Stimulated activated CD8-positive, alpha-beta memory T cell treated with anti-CD3 and anti-CD28 coated beads, Interleukin-4, amount 100 ng/mL, for 4 hours (primary cell): ENCODE measurements around the gene RYK.
"Not testable (repeated sequence)": the region's sequence is repeated elsewhere in the genome, so short reads cannot be mapped to it uniquely, and the experiment has no call there.

Experiments
- DNase-seq, 2 donors: peaks; one replicate each; pipeline ENCODE4 v3.0.0-alpha.2; 2020; ENCODE audit warnings: low read depth in 2 of 2, low spot score in 1 of 2

Gene RYK

DNA sequence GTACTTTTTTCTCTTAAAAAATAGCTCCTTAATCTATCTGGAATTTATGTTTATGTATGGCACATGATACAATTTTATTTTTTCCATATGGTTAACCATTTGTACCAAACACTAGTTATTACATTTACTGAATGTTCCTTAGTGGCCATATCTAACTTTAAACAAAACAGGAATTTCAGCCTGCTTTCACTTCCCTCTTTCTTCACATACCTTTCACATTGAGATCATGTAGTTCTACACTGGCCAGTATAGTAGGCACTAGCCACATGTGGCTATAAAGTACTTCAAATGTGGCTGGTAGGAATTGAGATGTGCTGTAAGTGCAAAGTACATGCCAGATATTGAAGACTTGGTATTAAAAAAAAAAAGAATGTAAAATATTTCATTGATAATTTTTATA, 4.7 kb upstream of the RYK start:
- DNase-seq: no peak

DNA sequence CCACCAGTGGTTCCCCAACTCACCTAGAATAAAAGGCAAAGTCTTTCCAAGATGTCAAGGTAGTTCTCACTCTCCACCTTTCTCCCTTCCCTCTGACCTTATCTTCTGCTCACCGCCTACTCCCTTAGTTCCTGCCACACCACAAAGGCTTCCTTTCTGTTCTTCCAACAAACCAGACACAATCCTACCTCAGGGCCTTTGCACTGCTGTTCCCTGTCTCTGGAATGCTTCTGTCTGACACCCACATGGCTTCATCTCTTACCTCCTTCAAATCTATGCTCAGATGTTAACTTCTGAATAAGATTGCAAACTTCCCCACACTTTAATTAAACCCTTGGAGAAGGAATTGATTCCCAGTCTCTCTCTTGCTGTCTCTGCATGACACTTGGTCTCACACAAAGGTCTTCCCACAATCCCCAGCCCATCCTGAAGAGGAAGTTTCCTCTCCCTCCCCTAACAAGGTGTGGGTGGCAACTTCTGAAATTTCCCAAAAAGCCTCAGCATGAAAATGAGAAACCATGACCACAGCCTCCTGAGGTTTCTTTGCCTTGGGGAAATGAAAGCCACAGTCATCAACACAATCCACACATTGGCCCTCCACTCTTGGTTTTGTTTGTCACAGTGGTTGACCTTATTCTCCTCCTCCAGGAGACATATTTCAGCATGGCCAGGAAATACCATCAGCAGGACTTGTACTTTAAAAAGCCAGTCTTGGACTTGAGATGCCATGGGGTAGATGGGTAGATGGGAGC, 3.0 kb upstream of the RYK start:
- no peak for DNase-seq

DNA sequence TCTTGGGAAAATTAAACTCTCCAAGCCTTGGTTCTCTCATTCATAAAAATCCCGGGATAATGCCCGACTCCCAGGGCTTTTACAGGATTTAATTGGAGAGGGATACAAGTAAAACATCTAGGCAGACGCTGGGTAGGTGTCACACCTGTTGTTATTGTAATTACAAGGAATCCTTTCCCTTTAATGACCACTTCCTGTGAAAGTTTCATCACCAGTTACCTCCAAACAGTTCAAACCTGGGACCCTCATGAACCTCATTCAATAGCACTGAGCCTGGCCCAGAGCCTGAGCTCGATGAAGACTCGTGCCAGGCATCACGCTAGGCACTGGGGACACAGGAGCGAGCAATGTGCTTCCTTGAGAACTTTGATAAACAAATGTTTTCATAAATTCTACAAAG, 2.1 kb upstream of the RYK start:
- no peak for DNase-seq

DNA sequence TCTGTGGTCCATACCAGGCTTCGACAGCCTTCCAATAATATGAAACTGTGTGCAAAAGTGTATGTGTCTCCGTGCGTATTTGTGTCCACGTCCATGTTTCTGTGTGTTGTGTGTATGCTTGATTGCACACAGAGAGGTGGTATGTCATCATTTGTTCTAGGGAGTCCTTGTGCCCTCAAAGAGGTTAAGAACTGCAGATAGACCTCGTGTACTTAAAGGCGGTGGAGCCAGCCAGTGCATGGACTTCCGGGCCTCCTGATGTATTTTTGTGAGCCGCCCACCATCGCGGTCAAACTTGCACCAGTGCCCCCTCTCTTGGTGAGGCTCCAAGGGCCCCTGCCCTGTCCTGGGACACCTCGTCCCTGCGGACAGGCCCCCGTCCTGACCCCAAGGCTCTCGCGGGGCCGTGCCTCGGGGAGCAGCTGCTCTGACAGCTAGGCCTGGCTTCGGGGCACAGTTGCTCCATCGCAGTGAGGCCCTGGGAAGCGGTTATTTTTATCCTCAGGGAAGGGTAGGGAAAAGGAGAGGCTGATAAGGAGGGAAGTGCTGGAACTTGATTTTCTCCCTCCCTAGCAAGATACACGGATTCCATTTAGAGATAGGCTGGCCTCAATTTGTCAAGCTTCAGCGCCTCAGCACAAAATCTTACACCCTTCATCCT, 1.2 kb upstream of the RYK start:
- no peak for DNase-seq

DNA sequence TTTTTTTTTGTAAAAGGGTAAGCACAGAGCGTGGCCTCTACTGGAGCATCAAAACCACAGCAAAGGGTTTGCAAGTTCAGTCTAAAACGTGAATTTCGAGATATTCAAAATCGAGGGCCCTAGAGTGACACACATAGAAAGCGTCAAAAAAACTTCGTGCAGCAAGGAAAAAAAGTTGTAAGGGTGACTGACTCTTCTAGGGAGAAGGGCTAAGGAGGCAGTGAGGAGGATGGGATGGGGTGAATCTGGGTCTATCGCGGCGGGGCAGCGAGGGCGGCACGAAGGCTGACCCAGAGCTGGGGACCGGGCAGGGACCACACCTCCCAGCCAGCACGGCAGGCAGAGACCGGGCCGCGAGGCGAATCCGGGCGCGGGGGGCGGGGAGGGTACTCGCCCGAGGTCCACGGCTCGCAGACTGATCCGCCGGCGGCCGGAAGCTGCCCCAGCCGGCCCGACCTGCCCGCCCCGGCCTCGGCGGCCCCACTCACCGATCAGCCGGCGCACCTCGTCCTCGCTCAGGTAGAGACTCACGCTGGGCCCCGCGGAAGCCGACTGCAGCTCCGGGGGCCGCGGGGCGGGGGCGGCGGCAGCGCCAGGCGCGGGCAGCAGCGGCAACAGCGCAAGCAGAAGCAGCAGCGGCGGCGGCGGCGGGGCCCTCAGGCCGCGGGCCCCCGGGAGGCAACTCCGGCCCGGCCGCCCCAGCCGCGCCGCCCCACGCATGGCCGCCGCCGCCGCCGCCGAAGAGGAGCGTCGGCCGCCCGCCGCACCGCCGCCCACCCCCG, 533 bp downstream of the RYK start:
- peak; percentile 8 to 22 for DNase-seq

DNA sequence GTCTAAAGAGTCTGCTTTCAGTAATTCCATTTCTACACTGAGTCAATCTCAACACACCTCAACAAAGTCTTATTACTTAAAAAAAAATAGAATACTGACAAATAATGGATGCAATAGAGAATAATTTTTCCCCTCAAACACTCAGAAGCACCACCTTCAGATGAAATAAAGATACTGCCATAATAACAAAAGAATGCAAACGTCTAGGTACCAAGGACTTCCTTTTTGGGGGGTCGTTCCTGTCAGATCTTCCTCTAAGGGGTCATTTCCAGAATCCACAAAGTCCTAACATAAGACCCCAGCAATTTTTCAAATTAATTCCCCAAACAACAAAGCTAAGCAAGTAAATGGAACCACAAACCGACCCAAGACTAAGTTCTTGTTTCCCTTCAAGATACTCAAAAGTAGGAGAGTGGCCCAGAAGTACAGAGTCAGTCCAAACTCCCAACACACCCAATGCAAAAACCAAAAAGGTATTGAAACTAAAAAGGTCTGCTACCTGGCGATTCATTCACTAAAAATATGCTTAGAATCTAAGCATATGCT, 1.3 kb downstream of the RYK start:
- no peak for DNase-seq

DNA sequence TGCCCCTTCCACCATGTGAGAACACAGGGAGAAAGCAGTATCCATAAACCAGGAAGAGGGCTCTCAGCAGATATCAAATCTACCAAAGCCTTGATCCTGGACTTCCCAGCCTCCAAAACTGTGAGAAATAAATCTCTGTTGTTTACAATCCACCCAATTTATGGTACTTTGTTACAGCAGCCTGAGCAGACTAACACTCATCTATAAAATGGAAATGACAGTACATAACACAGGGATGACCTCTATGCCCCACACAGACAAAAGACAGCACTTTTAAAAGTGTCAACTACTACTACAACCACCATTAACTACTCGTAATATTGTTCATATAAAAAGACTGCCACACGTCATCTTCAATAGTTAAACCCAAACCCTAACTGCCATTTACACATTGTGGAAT, 5.7 kb downstream of the RYK start:
- DNase-seq: no peak

DNA sequence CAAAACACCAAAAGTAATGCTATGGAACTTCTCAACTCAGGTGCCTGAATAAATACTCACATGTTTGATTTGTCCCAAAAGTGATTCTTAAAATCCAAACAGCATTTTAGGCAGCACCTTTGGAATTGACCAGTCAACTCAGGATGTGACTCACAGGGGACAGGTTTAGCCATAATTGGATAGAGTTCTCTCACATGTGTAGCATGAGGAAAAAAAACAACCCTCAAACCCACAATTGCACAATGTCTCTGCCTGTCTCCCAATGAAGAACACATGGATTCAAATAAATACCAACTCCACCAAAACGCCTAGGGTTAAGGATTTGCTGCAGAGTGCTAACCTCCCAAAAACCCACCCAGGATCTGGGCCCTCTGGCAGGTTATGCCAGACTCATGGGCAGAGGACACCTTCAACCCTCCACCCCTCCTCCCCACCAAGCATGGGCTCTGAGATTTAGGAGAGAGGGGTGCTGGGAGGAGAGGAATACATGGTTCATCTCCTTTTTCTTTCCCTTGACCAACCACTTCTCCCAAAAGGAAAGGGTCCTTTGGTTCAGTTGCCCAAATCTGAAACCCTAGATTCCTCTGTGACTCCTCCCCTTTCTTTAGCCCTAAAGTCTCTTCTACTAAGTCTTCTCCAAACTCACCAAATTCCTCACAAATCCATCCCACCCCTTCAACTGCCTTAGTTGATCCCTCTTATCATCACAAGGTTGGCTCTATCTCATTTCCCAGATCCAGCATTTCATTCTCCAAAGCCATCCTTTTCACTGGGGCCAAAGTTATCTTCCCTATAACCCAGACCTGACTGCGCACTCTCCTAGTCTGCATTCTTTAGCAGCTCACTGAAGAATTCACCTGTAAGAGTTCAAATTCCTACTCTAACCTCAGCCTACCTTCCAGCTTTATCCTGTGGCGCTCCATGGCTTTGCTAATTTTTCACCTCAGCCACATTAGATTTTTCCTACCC, 7.7 kb downstream of the RYK start:
- no peak for DNase-seq

DNA sequence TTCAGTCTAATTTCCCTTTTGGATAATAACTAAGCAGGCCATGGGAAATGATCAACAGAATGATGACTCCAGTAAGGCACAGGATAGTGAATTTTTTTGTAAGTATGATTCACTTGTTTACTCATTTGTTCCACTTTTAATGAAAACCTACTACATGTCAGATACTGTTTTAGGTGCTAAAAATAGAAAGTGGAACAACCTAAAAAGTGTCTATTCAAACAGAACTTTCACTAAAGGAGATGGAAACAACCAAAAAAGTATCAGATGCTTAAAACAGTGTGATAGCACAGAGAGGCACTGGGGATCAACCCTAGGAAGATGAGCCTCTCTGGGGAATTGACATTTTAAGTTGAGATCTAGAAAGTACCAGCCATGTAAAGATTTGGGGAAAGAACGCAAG, 11.1 kb downstream of the RYK start:
- no peak for DNase-seq

DNA sequence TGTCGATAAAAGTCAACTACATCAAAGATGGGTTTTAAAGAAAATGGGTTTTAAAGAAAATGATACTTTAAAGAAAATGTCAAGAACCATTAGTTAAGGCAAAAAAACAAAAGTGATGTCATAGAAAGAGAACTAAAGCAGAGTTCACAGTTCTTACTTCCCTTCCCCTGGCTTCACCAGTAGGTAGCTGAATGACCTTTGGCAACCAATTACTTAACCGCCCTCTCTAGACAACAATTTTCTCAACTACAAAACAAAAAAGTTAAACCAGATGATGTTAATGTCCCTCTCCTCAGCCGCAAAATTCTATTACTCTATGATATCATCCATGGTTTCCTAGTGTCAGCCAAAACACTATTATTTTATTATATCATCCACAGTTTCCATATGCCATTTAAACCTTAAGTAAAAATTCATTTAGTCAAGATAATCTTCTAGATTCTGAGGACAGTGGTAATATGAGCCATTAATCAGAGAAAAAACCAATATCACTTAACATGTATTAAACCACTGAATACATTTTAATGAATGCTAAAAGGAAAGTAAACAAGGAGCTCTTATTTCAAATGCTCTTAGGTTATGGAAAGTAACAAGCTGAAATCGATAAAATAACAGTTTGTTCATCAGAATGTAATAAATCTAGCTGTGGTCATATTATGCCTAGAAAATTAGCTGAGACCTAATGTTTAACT, 13.1 kb downstream of the RYK start:
- no peak for DNase-seq

DNA sequence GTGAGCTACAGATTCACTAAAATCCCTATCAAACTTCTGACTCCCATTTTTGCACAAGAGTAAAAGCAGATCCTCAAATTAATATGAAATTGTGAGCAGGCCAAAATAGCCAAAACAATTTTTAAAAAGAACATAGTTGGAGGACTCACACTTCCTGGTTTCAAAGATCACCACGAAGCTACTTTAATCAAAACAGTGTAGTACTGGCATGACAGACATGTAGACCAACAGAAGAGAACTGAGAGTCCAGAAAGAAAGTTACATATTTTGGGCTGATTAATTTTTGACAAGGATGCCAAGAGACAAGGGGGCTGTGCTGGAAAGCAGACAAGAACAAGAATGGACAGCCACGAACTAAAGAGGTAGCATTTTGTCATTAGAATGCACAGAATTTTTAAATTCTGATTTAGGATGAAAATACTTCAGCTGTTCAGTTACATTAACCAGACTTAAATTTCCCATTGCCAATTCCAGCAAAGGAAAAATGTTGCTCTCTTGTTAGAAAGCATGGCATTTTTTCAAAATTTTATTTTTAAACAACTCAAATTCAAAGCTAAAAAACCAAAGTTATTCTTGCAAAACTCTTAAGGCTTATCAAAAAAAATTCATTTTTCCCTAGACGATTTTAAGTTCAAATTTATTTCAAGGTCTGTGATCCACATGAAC, 14.0 kb downstream of the RYK start:
- DNase-seq: no peak

DNA sequence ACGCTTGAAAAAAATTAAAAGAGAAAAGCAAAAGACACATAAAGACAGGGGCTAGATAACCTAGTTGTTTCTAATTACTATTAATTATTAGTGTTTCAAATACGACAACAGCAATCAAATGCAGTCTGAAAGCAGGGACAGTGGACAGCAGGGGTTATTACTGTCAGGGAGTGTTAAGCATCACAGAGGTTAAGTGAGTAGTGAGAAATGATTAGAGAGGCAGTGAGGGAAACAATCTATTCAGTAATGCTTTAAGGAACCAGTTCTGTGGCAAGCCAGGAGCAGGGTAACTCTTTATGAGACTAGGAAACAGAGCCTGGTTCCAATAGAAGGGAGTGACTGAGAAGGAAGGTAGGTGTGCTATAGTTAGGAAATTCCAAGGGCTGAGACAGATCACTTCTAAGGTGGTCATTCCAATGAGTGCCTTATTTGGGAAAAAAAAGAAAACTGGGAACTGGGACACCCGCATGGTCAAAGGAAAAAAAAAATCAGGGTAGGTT, 15.0 kb downstream of the RYK start:
- DNase-seq: no peak

DNA sequence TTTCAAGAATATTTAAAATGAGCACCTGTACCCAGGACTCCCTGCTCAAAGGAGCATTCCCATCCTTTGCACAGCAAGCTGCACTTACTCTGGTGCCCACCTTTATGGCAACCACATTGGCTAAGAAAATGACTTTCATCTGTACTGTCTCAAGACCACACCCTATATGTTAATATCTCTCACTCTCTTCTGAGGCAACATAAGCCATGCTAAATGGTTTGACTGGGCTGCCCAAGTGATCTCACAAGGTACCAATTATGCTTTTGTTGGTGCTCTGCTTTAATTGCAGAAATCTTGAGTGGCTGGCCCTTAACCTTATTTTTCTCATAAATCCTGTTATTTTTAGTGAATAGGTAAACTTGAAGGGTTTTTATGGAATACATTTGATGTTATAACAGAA, 17.7 kb downstream of the RYK start:
- no peak for DNase-seq

DNA sequence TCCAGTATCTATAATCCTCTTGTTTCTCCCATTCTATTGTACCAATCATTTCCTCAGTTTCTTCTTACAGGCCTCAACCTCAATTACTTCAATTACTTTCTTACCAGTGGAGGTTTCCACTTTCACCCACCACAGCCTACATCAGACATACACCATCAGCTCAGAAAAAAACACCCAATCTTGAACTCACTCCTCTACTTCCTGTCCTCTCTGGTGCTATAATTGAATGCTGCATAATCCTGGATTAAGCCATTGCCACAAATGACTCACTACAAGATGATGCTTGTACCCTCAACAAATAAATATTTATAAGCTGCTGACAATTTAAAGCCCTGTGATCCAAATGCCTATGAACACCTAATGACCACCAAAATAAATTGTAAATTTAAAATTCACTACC, 18.5 kb downstream of the RYK start:
- DNase-seq: no peak

DNA sequence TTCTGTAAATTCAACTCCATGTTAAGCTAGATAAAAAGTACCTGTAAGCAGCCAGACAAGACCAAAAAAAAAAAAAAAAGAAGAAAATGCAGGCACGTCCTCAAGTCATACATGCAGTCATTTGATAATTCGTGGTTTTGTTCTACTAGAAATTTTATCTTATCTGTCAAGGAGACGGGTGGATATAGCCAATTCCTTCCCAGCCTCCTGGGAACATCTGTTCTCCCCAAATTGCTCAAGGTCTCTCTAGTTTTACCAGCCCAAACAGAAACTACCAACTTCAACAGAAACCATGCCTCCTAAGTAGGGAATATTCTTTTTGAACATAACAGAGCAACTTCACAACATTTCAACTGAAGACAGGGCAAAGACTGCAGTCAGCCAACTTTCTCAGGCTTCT, 19.5 kb downstream of the RYK start:
- no peak for DNase-seq

DNA sequence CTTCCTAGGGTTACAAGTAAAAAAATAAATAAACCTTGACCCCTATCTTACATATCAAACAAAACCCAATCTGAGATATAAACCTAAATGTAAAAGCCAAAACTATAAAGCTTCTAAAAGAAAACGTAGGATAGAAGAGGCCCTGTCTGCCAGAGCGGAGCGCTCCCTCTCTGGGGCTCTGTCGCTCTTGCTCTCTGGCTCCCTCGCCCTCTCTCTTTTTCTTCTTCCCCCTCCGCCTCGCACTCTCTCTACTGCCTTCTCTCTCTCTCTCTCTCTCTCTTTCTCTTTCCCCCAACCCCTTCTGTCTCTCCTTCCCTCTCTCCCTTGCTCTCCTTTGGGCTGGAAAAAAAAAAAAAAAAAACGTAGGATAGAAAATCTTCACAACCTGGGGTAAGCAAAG, 21.6 kb downstream of the RYK start:
- no peak for DNase-seq

DNA sequence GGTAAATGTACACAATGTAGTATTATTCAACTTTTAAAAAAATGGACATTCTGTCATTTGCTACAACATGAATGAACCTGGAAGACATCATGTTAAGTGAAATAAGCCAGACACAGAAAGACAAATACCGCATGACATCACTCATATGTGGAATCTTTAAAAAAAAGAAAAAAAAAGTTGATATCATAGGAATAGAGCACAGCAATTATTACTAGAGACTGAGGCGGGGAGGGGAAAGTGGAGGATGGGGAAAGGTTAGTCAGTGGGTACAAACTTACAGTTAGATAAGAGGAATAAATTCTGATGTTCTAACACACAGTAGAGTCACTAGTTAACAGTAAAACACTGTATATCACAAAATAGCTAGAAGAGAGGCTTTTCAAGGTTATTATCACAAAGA, 22.2 kb downstream of the RYK start:
- DNase-seq: no peak

DNA sequence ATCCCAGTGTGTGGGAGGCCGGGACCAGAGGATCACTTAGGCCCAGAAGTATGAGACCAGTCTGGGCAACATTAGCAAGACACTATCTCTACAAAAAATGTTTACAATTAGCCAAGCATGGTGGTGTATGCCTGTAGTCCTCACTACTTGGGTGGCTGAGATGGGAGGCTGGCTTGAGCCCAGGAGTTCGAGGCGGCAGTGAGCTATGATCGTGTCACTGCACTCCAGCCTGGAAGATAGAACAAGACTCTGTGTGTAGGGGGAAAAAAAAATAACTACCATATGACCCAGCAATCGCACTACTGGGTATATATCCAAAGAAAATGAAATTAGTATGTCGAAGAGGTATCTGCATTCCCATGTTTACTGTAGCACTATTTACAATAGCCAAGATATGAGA, 22.6 kb downstream of the RYK start:
- DNase-seq: no peak

DNA sequence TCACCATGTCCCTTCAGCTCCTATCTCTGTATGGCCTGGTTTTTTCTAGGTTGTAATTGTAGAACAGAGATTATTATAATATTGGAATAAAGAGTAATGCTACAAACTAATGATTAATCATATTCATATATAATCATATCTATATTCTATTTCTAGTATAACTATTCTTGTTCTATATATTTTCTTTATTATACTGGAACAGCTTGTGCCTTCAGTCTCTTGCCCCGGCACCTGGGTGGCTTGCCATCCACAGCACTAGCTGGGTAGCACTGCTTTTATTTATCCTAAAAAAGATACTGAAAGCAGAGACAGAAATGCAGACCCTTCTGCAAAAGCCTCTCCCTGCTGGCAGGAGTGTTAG, 25.9 kb downstream of the RYK start:
- DNase-seq: not testable (repeated sequence)

DNA sequence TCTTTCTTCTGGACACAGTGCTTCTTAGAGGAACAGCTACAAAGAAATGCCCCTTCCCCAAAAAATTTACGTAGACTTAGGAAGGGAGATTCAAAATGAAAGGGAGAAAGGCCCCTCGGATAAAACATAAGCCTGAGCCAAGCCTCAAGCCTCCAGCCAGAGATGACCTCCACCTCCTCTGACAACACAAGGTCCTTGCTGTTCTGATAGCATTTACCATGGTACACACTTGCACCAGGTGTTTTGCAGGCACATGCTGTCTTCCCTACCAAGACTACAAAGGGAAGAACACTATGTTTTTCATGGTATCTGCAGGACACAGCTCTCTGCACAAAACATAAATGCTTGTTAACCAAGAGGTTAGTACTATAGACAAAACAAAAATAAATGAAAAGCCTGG, 27.8 kb downstream of the RYK start:
- DNase-seq: no peak
